Measurements from ENCODE around the gene DNAH5.

GRCh38 chr5:13921578-13921977, 22.9 kb downstream of the DNAH5 start:
- TF ChIP-seq, protein P1, sequence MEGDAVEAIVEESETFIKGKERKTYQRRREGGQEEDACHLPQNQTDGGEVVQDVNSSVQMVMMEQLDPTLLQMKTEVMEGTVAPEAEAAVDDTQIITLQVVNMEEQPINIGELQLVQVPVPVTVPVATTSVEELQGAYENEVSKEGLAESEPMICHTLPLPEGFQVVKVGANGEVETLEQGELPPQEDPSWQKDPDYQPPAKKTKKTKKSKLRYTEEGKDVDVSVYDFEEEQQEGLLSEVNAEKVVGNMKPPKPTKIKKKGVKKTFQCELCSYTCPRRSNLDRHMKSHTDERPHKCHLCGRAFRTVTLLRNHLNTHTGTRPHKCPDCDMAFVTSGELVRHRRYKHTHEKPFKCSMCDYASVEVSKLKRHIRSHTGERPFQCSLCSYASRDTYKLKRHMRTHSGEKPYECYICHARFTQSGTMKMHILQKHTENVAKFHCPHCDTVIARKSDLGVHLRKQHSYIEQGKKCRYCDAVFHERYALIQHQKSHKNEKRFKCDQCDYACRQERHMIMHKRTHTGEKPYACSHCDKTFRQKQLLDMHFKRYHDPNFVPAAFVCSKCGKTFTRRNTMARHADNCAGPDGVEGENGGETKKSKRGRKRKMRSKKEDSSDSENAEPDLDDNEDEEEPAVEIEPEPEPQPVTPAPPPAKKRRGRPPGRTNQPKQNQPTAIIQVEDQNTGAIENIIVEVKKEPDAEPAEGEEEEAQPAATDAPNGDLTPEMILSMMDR (IDR thresholded peaks at IDR 0.05), result no peak
- no peak for TF ChIP-seq POLR2A (IDR thresholded peaks at IDR 0.05)
